Hepatocyte (in vitro differentiated cells): ENCODE data around the gene GRAP2.

ENCODE experiments used
- CTCF ChIP-seq: fragments of 200-600 bp; sonication (generic); IDR thresholded peaks from 2 replicates; pipeline ENCODE4 v1.5.1; 2016; ENCODE audit warnings: antibody characterized with exemption, mild to moderate bottlenecking; ENCODE audit not compliant: poor library complexity
- EZH2 ChIP-seq: fragments of 200-600 bp; sonication (generic); IDR thresholded peaks from 2 replicates; pipeline ENCODE4 v1.6.1; 2016; ENCODE audit warnings: antibody characterized with exemption, mild to moderate bottlenecking, borderline replicate concordance

GRCh38 chr22:39924286-39924685 is 23.4 kb downstream of the GRAP2 start:
- no peak for TF ChIP-seq CTCF
- TF ChIP-seq EZH2 = no peak
